8988T (cell line): Measurements from ENCODE around the gene PALM2AKAP2.
"Not testable (repeated sequence)": the region's sequence is repeated elsewhere in the genome, so short reads cannot be mapped to it uniquely, and the experiment has no call there.

ENCODE experiments used
- DNase-seq: peaks from one replicate; pipeline ENCODE4 v3.0.0; 2011

Gene PALM2AKAP2

GRCh38 chr9:109811876-109812275, 31.9 kb downstream of the PALM2AKAP2 start:
- no peak for DNase-seq

DNA sequence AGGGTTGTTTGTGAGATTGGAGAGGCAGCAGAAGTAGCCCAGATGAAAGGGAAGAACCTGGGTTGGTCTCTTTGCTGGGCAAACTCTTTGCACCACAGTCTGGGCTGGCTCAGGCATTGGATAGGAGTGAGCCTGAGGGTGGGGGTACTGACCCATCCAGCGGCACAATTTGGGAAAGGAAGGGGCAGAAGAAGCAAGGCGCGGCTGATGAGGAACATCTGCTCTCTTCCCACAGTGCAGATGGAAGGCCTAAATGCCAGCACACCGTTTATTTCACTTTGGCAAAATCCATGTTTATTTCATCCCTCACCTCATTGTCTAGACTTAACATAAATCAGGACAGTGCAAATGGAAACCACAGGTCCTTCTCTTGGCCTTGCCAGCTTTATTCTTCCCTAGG, 32.3 kb downstream of the PALM2AKAP2 start:
- no peak for DNase-seq

- DNase-seq: no peak
Observed at GRCh38 chr9:109812818-109813281, 32.9 kb downstream of the PALM2AKAP2 start.

- DNase-seq: no peak
Observed at GRCh38 chr9:109813303-109813702, 33.3 kb downstream of the PALM2AKAP2 start.

DNA sequence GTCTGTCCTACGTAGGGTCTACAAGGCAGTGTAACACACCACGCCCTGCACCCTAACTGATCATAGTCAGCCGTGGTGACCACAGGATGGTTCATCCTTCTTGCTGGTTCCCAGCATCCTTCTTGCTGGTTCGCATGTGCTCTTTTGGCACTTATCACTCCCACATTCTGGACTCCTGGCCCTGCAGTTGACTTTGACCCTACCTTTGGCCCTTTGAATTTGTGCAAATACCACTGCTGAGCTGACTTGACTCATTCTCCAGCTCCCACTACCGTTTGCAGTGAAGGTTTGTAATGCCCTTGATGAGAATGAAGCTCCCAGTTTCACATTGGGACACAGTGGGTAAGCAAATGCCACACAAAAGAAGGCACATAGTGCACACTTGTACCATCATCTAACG, 33.8 kb downstream of the PALM2AKAP2 start:
- DNase-seq: no peak

DNA sequence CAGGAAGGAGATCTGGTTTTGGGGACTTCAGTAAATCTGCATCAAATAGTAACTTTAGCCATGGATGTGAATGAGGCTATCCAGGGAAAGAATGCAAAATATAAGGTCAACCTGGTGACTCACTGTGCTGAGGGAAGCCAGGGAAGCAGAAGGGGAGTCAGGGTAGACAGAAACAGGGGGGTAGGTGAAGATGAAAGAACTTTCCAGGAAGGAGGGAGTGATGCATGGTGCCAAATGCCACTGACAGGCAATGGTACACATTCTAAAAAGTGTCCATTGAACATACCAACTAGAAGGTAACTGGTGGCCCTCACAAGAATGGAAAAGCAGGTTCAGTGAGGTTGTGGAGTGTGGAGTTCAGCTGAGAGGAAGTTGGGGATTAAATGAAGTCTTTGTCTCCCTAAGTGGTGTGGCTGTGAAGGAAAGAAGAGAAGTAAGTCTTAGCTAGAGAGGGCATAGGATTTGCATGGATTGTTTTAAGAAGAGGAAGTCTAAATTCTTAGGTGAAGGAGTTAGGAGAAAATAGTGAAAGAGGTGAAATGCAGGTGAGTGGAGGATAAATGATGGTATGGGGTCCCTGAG, 35.5 kb downstream of the PALM2AKAP2 start:
- DNase-seq: no peak

DNA sequence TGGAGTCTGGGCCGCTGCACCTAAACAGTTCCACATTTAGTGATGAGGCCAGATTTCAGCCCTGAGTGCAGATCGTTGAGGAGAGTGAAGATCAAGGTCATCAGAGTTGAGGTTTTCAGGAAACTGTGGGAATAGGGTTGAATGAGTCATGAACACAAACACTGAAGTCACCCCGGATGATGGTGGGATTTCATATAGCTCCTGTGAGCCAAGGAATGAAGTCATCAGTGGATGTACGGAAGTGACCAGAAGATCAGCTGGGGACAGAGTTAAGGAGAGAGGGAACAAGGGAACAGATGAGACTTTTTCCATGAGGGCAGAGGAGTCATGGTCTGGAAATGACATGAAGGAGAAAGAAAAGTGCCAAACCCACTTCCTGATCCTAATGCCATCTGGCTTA, 36.5 kb downstream of the PALM2AKAP2 start:
- DNase-seq: no peak

- DNase-seq: no peak
Observed at GRCh38 chr9:109817146-109817845, 37.3 kb downstream of the PALM2AKAP2 start.

DNA sequence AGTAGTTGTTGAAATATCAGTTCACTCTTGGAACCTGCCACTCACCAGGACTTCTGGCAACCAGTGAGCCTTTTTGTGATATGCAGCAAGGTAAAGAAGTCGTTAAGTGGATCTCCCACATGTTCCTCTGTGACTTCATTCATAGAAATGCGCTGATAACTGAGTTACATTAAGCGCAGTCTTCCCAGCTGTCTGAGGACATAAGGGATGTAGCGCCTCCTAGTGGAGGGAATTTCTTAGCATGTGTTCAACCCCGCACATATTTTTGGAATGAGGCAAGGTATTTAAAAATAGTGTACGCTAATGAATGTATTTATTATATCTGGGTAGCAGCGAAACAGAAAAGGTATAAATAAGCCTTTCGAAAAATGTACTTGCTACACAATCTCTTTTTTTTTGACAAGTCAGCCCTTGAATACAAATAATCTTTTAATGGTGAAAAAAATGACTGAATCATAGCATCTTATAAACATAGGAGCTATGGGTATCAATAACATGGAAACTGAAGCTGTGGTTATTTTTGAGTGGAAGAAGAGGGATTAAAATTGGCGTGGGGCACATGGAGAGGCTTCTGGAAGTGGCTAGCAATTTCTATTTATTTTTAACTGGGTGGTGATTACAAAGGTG, 38.0 kb downstream of the PALM2AKAP2 start:
- DNase-seq: no peak

DNA sequence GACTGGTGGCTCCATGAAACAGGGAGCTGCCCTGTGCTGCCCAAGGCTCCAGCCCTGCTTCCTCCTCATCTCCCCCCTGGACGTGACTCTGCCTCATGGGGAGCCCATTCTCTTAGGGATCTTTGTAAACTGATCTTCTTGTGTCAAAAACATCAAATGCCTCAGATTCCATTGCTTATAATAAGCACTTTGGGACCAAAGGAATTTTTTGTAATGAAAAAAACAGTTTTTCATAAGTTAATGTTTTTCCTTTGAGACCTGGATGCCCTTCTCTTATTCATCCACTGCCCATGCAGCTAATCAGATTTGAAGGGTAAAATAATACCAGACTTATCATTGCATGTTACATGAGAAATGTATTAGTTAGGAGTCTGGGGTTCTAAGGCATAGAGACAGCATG, 41.7 kb downstream of the PALM2AKAP2 start:
- DNase-seq: no peak

DNA sequence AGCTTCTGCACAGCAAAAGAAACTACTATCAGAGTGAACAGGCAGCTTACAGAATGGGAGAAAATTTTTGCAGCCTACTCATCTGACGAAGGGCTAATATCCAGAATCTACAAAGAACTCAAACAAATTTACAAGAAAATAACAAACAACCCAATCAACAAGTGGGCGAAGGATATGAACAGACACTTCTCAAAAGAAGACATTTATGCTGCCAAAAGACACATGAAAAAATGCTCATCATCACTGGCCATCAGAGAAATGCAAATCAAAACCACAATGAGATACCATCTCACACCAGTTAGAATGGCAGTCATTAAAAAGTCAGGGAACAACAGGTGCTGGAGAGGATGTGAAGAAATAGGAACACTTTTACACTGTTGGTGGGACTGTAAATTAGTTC, 45.4 kb downstream of the PALM2AKAP2 start:
- DNase-seq: not testable (repeated sequence)

DNA sequence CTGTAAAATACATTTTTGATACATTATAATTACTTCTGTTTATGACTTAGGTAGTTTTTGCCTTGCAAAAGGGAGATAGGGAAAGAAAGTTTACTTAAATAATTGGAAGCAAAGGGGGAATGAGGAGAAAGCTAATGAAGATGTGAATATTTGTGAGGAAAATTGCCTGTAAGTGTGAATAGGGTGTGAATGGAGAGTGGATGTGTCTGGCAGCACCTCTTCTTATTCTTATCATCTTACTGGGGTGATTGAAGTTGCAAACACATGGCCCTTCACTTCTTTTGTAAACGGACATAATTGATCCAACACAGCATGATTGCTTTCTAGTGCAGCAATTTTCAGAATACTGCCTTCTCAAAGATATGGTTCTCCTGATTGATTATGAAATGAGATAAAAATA, 46.6 kb downstream of the PALM2AKAP2 start:
- DNase-seq: no peak

- no peak for DNase-seq
Observed at GRCh38 chr9:109828254-109828653, 48.3 kb downstream of the PALM2AKAP2 start.
